HG02610 (cell line): ENCODE measurements around the gene ESF1.
"Not testable (repeated sequence)": the region's sequence is repeated elsewhere in the genome, so short reads cannot be mapped to it uniquely, and the experiment has no call there.

Experiments
- ATAC-seq: cut with Tn5 transposase; IDR thresholded peaks from one replicate; pipeline ENCODE4 v1.9.1; 2021; ENCODE audit warnings: mild to moderate bottlenecking, moderate library complexity; ENCODE audit not compliant: unreplicated experiment

Gene ESF1

GRCh38 chr20:13791540-13792459 lies 7.1 kb upstream of the ESF1 start:
- no peak for ATAC-seq

DNA sequence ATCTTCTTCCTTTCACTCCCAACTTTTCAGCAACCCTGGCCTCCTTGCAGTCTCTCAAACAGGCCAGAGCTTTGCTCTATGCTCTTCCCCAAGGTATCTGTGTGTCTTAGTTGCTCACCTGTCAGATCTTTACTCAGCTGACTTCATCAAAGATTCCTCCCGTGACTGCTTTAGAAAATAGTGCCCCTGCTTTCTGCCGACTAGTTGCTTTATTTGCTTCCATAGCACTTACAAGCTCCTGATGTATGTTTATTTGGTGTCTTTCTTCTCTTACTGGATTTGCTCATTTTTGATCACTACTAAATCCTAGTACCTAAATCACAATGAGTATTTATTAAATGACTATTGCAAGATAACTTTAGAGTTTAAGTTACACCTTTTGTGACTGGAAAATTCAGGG lies 6.0 kb upstream of the ESF1 start:
- no peak for ATAC-seq

DNA sequence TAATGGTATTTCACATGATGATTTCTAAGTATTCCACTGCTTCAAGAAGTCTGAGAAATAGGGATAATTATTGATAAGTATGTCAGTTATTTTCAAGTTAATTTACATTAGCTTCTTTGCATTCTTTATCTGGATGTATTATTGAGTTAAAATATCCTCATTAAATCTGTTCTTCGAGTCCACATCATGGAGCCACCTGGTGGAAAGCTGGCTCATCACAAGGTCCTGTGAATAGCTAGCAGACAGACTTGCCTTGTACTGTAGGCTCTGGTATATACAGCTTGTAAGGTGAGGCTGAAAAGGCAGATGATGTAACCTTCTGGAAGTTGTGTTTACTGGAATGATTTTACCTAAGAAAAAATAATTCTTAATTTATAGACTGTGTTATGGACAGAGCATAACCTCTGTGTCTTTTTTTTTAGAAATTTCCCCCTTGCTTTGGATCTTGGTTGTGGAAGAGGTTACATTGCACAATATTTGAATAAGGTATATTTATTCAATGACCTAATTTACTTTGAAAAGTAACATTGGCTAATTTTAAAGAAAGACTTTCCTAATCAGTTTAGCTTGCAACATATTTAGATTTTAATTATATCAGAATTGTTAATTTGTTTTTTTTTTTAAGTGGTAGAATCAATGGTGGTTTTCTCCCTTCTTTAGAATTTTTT lies 3.6 kb upstream of the ESF1 start:
- no peak for ATAC-seq

DNA sequence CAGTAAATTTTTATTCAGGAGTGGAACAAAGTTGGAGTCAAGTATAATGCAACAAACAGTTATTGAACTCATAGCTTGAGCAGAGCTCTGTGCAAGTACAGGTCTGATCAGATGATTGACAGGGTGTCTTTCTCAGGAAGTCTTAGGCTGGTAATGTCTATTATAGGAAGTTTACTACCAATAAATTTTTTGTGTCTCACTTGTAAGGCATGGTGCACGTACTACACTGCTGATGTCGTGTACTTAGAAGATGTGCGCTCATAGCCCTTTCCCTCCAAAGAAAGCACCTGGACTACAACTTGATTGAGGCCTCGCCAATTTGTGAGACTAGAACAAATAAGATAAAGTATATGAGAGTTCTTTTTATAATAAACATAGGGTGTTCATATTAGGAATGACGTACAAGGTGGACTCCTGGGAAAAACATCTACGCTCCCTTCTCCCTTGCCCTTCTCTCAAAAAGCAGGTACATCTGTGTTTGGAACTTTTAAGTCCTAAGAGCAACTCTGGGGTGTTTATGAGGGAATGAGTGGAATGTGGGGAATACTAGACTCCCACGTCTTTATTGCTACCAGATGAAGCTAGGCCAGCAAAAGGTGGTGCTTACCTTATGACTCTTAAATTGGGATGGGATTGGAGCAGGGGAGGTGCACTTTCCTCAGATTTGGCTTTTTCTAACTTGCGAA lies 1.6 kb upstream of the ESF1 start:
- no peak for ATAC-seq

- peak; percentile 3 for ATAC-seq
Observed at GRCh38 chr20:13784271-13784892, 337 bp downstream of the ESF1 start.

- no peak for ATAC-seq
Observed at GRCh38 chr20:13783528-13783927, 1.2 kb downstream of the ESF1 start.

- ATAC-seq, result peak; percentile 61
Observed at GRCh38 chr20:13778827-13779226, 5.9 kb downstream of the ESF1 start.

DNA sequence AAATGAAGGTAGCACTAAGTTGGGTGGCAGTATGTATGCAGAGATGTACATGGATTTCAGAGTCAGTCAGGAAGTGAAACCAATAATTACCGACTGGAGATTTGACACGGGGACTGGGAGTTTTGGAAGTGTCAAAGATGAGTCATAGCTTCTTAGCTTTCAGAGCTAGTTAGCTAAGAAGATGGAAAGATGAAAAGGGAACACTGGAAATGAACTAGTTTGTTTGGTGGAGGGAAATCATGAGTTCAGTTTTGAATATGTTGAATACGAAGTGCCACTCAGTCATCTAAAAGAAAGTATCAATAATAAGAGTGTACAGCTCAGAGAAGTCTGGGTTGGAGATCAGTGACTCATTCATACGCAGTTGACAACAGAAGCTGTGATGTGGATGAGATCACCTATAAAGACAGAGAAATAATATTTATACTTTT lies 7.5 kb downstream of the ESF1 start:
- ATAC-seq, result peak; percentile 49

DNA sequence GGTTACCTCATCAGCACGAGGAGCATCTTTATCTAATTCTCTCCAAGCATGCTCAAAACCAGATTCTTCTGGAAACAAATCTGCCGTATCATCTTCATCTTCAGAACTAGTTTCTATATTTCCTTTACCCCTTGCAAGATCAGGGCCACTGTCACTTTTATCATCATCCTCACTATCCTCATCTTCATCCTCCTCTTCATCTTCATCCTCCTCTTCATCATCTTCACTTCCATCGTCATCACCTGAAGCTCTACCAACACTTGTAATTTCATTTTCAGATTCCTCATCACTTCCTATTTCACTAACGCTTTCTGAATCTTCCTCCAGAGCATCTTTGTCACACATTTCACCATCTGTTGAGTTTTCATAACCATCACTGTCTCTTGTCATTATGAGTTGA lies 8.9 kb downstream of the ESF1 start:
- ATAC-seq, result no peak

- no peak for ATAC-seq
Observed at GRCh38 chr20:13772529-13772928, 12.2 kb downstream of the ESF1 start.

DNA sequence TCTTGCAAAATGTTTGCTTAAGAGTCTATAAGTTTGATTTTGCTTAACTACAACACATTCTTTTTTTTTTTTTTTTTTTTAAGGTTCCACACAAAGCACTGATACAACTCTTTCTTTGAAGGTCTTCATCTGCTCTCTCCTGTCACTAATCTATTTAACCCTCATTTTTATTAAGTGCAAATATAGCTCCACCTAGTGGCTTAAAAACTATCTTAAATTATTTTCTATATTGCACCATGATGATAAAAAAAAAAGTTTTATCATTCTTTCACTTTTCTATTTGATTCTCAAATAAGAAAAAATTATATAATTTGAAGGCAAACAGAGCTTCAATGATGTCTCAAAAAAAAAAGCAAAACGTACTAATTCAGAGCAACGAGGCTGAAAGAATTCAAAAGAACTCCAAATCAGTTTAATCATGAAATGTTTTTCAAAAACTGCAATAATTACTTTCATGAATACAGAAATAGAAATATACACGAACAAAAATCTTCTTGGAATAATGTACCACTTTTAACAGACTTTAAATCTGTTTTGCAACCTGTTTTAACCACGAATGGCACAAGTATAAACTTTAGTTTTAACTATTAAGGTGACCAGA lies 12.8 kb downstream of the ESF1 start:
- no peak for ATAC-seq

DNA sequence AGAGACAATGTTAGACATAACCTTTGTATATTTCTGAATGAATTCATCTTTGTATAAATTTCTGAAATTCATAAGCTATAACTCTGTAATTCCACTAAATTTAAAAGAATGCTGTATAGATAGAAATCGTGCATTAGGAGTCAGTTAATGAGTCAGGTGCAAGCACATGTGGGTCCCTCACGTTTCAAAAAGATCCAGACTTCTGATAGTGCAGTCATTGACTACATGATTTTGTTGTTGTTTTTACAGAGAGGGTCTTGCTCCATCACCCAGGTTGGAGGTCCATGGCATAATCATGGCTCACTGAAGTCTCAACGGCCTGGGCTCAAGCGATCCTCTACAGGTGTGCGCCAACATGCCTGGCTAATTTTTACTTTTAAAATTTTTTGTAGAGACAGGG lies 14.6 kb downstream of the ESF1 start:
- no peak for ATAC-seq

DNA sequence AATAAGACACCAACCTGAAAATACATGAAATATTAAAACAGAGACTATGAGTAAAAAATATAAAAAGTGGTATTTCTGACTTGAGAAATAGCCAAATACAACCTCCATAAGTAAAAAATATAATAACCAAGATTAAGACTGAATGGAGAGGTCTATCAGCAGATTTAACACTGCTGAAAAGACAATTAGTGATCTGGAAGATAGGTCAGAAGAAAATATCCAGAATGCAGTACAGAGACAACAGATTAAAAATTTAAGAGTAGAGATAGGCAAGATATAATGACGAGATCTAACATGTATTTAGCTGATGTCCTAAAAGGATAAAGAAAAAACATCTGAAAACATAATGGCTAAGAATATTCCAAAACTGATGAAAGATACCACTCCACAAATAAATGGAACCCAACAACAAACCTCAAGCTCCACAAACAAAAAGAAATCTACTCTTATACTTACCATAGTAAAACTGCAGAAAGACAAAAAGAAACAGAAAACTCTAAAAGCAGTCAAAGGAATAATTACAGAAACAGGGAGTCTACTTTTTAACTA lies 18.8 kb downstream of the ESF1 start:
- no peak for ATAC-seq

- ATAC-seq, result no peak
Observed at GRCh38 chr20:13765299-13765698, 19.4 kb downstream of the ESF1 start.

- ATAC-seq, result not testable (repeated sequence)
Observed at GRCh38 chr20:13760451-13760946, 24.2 kb downstream of the ESF1 start.

DNA sequence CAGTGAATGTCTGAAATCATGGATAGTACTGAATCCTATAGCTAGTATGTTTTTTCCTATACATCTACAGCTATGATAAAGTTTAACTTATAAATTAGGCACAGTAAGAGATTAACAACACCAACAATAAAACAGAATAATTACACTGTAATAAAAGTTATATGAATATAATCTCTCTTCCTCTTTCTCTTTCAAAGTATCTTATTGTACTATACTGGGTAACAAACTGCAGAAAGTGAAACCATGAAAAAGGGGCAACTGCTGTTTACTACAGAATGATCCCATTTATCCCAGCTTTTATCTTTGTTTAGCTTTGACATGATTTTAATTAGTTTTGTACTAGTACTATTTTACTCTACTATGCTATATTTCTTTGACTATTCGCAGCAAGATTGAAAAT lies 25.8 kb downstream of the ESF1 start:
- ATAC-seq, result no peak

GRCh38 chr20:13756551-13756950 lies 28.2 kb downstream of the ESF1 start:
- no peak for ATAC-seq

DNA sequence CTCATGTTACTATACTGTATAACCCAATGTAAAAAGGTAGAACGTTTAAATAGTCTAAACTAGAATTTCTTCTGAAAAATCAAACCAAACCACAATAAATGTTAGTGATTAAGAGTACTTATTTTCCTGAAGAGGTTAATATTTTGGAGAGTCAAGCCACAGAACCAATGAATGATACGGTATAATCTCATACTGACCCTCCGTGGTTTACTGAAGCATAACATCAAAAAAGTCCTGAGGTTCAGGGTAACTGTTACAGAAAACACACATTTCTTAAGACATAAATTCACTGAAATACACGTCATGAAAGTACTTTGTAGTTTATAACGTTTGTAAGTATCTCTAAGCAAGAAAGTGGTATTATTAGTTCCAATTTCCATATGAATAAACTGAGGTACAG lies 28.9 kb downstream of the ESF1 start:
- ATAC-seq, result no peak

- ATAC-seq, result no peak
Observed at GRCh38 chr20:13753436-13754036, 31.2 kb downstream of the ESF1 start.

GRCh38 chr20:13749811-13750210 lies 34.9 kb downstream of the ESF1 start:
- ATAC-seq, result no peak
